Naive thymus-derived CD8-positive, alpha-beta T cell (primary cell): ENCODE measurements around the gene KCNT2. TPM values are rescaled to one million over a fixed set of nuclear protein-coding genes. Genes with fewer than 3 reads are reported as not detected.

Experiments
- ATAC-seq, 2 donors: fragments of 150-1000 bp; cut with Tn5 transposase in 1 of 2; sonication (Bioruptor Pico), chemical (Tn5 transposase) in 1 of 2; 1 replicate in 1 of 2; 2 replicates in 1 of 2; pipeline ENCODE4 v1.10.0; 2021; ENCODE audit warnings: mild to moderate bottlenecking in 2 of 2, moderate library complexity in 2 of 2
- POLR2A ChIA-PET: fragments of 350-600 bp; sonication (Branson Sonifier 250); formaldehyde crosslinking; loops from one replicate; lab custom pipeline; 2021; ENCODE audit warnings: antibody characterized with exemption; lab: Charles Lee
- DNase-seq, 10 donors: peaks; one replicate each; pipeline versions ENCODE4 v3.0.0 to v3.0.0-alpha.2; 2020 to 2022
- H3K27ac Mint-ChIP-seq, 10 donors: one replicate each; pipeline ENCODE4 v1.8.0; 2020 to 2022; ENCODE audit warnings: mild to moderate bottlenecking in 10 of 10, mixed read lengths in 10 of 10, moderate library complexity in 4 of 10, inconsistent platforms in 1 of 10
- H3K27me3 Mint-ChIP-seq, 5 donors: one replicate each; pipeline ENCODE4 v1.8.0; 2021 to 2022; ENCODE audit warnings: mixed read lengths in 5 of 5
- H3K36me3 Mint-ChIP-seq, 3 donors: one replicate each; pipeline ENCODE4 v1.8.0; 2020 to 2022; ENCODE audit warnings: mixed read lengths in 3 of 3, mild to moderate bottlenecking in 2 of 3, inconsistent platforms in 1 of 3
- H3K4me1 Mint-ChIP-seq, 4 donors: one replicate each; pipeline ENCODE4 v1.8.0; 2021 to 2022; ENCODE audit warnings: mixed read lengths in 4 of 4
- H3K4me3 Mint-ChIP-seq, 10 donors: one replicate each; pipeline ENCODE4 v1.8.0; 2020 to 2022; ENCODE audit warnings: mild to moderate bottlenecking in 10 of 10, mixed read lengths in 10 of 10, moderate library complexity in 6 of 10, inconsistent platforms in 1 of 10
- H3K9me3 Mint-ChIP-seq, 9 donors: one replicate each; pipeline ENCODE4 v1.8.0; 2020 to 2022; ENCODE audit warnings: mixed read lengths in 9 of 9, mild to moderate bottlenecking in 3 of 9, inconsistent platforms in 1 of 9, moderate library complexity in 1 of 9
- polyA plus RNA-seq, 3 donors: library from polyadenylated mRNA; unstranded; fragments of 300-500 nt; fragmentation: Illumina TruSeq; gene quantifications; one replicate each; pipeline ENCODE4 v1.2.3, GENCODE V29; 2021
- total RNA-seq, 8 experiments: library from RNA in 2 of 8; stranded (reverse) in 2 of 8; gene quantifications; one replicate each; pipeline ENCODE4 v1.2.3 and lab custom pipeline; 2021 to 2026

KCNT2 gene
- total and polyA plus RNA-seq, 5 experiments from 2014 or later = not detected

- H3K27me3 Mint-ChIP-seq = no peaks in the 10 kb centered on the region
- POLR2A ChIA-PET = no interaction called here
- peaks cover 0 to 2% (median 0%) of the 10 kb centered on the region in 9 donors for H3K9me3 Mint-ChIP-seq
- ATAC-seq = no peak
- H3K36me3 Mint-ChIP-seq = no peaks in the 10 kb centered on the region
- H3K4me3 Mint-ChIP-seq = no peak overlapping the region
- no peak overlapping the region for H3K27ac Mint-ChIP-seq
- no peaks in the 10 kb centered on the region for H3K4me1 Mint-ChIP-seq
- DNase-seq = no peak
These were observed 215.0 kb downstream of the KCNT2 start for GRCh38 chr1:196393282-196393681.

GRCh38 chr1:196387766-196388165 is 220.5 kb downstream of the KCNT2 start:
- no peaks in the 10 kb centered on the region for H3K36me3 Mint-ChIP-seq
- peaks cover 0 to 5% (median 0%) of the 10 kb centered on the region in 9 donors for H3K9me3 Mint-ChIP-seq
- H3K4me1 Mint-ChIP-seq = no peaks in the 10 kb centered on the region
- H3K27ac Mint-ChIP-seq = no peak overlapping the region
- H3K4me3 Mint-ChIP-seq = no peak overlapping the region
- POLR2A ChIA-PET = no interaction called here
- H3K27me3 Mint-ChIP-seq = no peaks in the 10 kb centered on the region
- ATAC-seq (no peak), DNase-seq (no peak)

DNA sequence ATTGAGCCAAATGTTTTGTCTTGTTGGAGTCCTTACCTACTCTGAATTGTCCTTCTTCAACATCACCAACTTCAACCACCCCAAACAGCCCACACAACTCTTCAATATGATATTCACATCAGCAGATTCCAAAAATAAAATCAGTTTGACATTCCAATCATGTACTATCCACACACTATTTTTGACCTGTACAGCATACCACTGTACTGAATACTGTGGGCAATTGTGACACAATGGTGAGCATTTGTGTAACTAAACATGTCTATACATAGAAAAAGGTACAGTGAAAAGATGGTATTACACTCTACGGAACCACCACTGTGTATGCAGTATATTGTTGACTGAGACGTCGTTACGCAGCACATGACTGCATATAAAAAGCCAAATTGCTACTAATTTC is 223.1 kb downstream of the KCNT2 start:
- Mint-ChIP-seq H3K4me1 (no peaks in the 10 kb centered on the region), H3K27ac (no peak overlapping the region), H3K36me3 (no peaks in the 10 kb centered on the region), H3K9me3 (peaks cover 0 to 5% (median 0%) of the 10 kb centered on the region in 9 donors), H3K27me3 (no peaks in the 10 kb centered on the region), H3K4me3 (no peak overlapping the region)
- POLR2A ChIA-PET = no interaction called here
- no peak for ATAC-seq
- DNase-seq = no peak

DNA sequence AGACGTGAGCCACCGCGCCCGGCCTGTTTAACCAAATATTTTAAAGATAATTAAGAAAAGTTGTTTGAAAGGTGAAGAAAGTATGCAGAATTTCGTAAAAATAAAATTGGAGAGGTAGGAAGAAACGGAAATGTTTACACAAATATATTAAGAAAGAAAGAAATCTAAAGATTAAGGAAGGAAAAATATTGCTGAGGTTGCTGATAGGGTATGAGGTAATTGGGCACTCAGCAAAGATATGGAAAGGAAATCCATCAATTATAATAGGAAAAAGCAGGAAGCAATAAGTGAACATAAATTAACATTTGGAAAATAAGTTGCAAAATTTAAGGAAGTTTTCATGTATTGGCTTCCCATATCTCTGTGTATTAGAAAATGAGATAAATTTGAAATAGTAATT is 225.9 kb downstream of the KCNT2 start:
- no peaks in the 10 kb centered on the region for H3K27me3 Mint-ChIP-seq
- DNase-seq = no peak
- H3K27ac Mint-ChIP-seq = no peak overlapping the region
- no peak overlapping the region for H3K4me3 Mint-ChIP-seq
- peaks cover 0 to 2% (median 0%) of the 10 kb centered on the region in 9 donors for H3K9me3 Mint-ChIP-seq
- H3K36me3 Mint-ChIP-seq = no peaks in the 10 kb centered on the region
- no peaks in the 10 kb centered on the region for H3K4me1 Mint-ChIP-seq
- ATAC-seq = no peak
- POLR2A ChIA-PET = no interaction called here

- no peak for DNase-seq
- POLR2A ChIA-PET = no interaction called here
- Mint-ChIP-seq H3K27me3 (no peaks in the 10 kb centered on the region), H3K4me1 (no peaks in the 10 kb centered on the region), H3K27ac (no peak overlapping the region), H3K9me3 (peaks cover 0 to under 1% (median 0%) of the 10 kb centered on the region in 9 donors), H3K4me3 (no peak overlapping the region), H3K36me3 (no peaks in the 10 kb centered on the region)
- ATAC-seq = no peak
These were observed 226.7 kb downstream of the KCNT2 start for GRCh38 chr1:196381544-196381943.

GRCh38 chr1:196380316-196380715 is 227.9 kb downstream of the KCNT2 start:
- H3K27ac Mint-ChIP-seq = no peak overlapping the region
- H3K36me3 Mint-ChIP-seq = no peaks in the 10 kb centered on the region
- no peaks in the 10 kb centered on the region for H3K4me1 Mint-ChIP-seq
- H3K9me3 Mint-ChIP-seq = no peaks in the 10 kb centered on the region
- no peaks in the 10 kb centered on the region for H3K27me3 Mint-ChIP-seq
- ATAC-seq (no peak), DNase-seq (no peak)
- H3K4me3 Mint-ChIP-seq = no peak overlapping the region
- POLR2A ChIA-PET = no interaction called here

DNA sequence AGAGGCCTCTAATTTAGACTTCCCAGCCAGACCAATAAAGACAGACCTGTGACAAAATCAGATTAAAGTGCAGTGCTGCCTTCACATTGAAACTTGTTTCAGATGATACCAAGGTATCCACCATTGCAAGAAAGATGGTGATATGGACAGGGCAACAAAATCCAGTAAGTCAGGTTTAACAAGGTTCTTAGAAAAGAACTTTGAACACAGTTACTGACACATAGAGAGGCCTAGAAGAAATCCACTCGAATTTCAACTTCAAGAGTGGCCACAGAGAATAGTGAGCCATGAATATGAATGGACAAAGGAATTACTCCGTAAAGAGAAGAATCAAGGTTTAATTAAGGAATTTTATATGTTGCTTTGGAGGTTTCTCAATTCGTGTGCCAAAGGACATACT is 230.4 kb downstream of the KCNT2 start:
- POLR2A ChIA-PET = no interaction called here
- no peak for ATAC-seq
- H3K27me3 Mint-ChIP-seq = no peaks in the 10 kb centered on the region
- H3K9me3 Mint-ChIP-seq = no peaks in the 10 kb centered on the region
- H3K27ac Mint-ChIP-seq = no peak overlapping the region
- DNase-seq = no peak
- H3K36me3 Mint-ChIP-seq = no peaks in the 10 kb centered on the region
- no peak overlapping the region for H3K4me3 Mint-ChIP-seq
- no peaks in the 10 kb centered on the region for H3K4me1 Mint-ChIP-seq

GRCh38 chr1:196376630-196377328 is 231.5 kb downstream of the KCNT2 start:
- POLR2A ChIA-PET = no interaction called here
- Mint-ChIP-seq H3K36me3 (no peaks in the 10 kb centered on the region), H3K4me1 (no peaks in the 10 kb centered on the region), H3K9me3 (no peaks in the 10 kb centered on the region), H3K27me3 (no peaks in the 10 kb centered on the region), H3K27ac (no peak overlapping the region), H3K4me3 (no peak overlapping the region)
- DNase-seq (no peak), ATAC-seq (no peak)

GRCh38 chr1:196373798-196374197 is 234.4 kb downstream of the KCNT2 start:
- no peak for ATAC-seq
- Mint-ChIP-seq H3K4me3 (no peak overlapping the region), H3K27ac (no peak overlapping the region), H3K9me3 (no peaks in the 10 kb centered on the region), H3K36me3 (no peaks in the 10 kb centered on the region), H3K4me1 (no peaks in the 10 kb centered on the region), H3K27me3 (no peaks in the 10 kb centered on the region)
- POLR2A ChIA-PET = no interaction called here
- DNase-seq = no peak

GRCh38 chr1:196372896-196373536 is 235.2 kb downstream of the KCNT2 start:
- POLR2A ChIA-PET = no interaction called here
- H3K9me3 Mint-ChIP-seq = no peaks in the 10 kb centered on the region
- H3K36me3 Mint-ChIP-seq = no peaks in the 10 kb centered on the region
- H3K4me1 Mint-ChIP-seq = no peaks in the 10 kb centered on the region
- no peaks in the 10 kb centered on the region for H3K27me3 Mint-ChIP-seq
- DNase-seq (no peak), ATAC-seq (no peak)
- no peak overlapping the region for H3K27ac Mint-ChIP-seq
- no peak overlapping the region for H3K4me3 Mint-ChIP-seq

DNA sequence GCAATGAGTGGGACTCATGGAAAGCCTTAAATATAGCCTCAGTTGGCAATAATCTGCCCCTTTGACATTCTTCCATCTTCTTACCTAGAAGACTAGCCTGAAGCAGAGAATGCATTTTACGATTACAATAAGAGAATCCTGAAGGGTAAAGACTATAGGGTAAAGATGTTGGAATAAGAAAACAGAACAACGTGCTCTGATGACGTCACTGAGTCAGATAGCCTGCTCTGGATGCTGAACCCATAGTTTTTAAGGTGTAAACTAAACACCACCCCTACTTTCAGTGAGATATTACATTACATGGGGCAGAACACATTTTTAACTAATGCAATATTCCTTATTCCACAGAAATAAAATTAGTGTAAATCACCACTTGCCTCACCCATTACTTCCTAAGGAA is 240.4 kb downstream of the KCNT2 start:
- no peak overlapping the region for H3K4me3 Mint-ChIP-seq

GRCh38 chr1:196366817-196367495 is 241.3 kb downstream of the KCNT2 start:
- Mint-ChIP-seq H3K27me3 (no peaks in the 10 kb centered on the region), H3K9me3 (no peaks in the 10 kb centered on the region), H3K4me3 (no peak overlapping the region), H3K27ac (no peak overlapping the region), H3K4me1 (no peaks in the 10 kb centered on the region), H3K36me3 (no peaks in the 10 kb centered on the region)
- ATAC-seq (no peak), DNase-seq (no peak)
- POLR2A ChIA-PET = no interaction called here

More for the DNA sequence above, 240.4 kb downstream of the KCNT2 start:
- H3K27ac Mint-ChIP-seq = no peak overlapping the region
- H3K9me3 Mint-ChIP-seq = no peaks in the 10 kb centered on the region
- no peaks in the 10 kb centered on the region for H3K36me3 Mint-ChIP-seq
- ATAC-seq (no peak), DNase-seq (no peak)
- H3K27me3 Mint-ChIP-seq = no peaks in the 10 kb centered on the region
- POLR2A ChIA-PET = no interaction called here
- H3K4me1 Mint-ChIP-seq = no peaks in the 10 kb centered on the region

- ATAC-seq = no peak
- Mint-ChIP-seq H3K4me1 (no peaks in the 10 kb centered on the region), H3K27me3 (no peaks in the 10 kb centered on the region), H3K27ac (no peak overlapping the region), H3K36me3 (no peaks in the 10 kb centered on the region), H3K9me3 (no peaks in the 10 kb centered on the region), H3K4me3 (no peak overlapping the region)
- POLR2A ChIA-PET = no interaction called here
- no peak for DNase-seq
These were observed 247.0 kb downstream of the KCNT2 start for GRCh38 chr1:196361112-196361714.
